Fibroblast of skin of abdomen (primary cell): ENCODE data around the gene ERCC2.
"Not testable (repeated sequence)": the region's sequence is repeated elsewhere in the genome, so short reads cannot be mapped to it uniquely, and the experiment has no call there.

Source experiments
- DNase-seq: peaks from one replicate; pipeline ENCODE4 v3.0.0-alpha.2; 2013

Gene ERCC2

GRCh38 chr19:45354241-45354842 is 16.0 kb downstream of the ERCC2 start:
- no peak for DNase-seq

- DNase-seq, result no peak
Measured at GRCh38 chr19:45352914-45353796, 17.2 kb downstream of the ERCC2 start.

GRCh38 chr19:45352471-45352870 is 17.9 kb downstream of the ERCC2 start:
- no peak for DNase-seq

GRCh38 chr19:45352062-45352461 is 18.3 kb downstream of the ERCC2 start:
- no peak for DNase-seq

- no peak for DNase-seq
Measured at GRCh38 chr19:45351401-45351952, 18.9 kb downstream of the ERCC2 start.

- no peak for DNase-seq
Measured at GRCh38 chr19:45350477-45351058, 19.8 kb downstream of the ERCC2 start.

- no peak for DNase-seq
Measured at GRCh38 chr19:45349430-45349941, 20.9 kb downstream of the ERCC2 start.

- DNase-seq, result no peak
Measured at GRCh38 chr19:45349126-45349415, 21.3 kb downstream of the ERCC2 start.

GRCh38 chr19:45348367-45349125 is 21.8 kb downstream of the ERCC2 start:
- DNase-seq, result no peak

- DNase-seq, result no peak
Measured at GRCh38 chr19:45347570-45348366, 22.6 kb downstream of the ERCC2 start.

- DNase-seq, result no peak
Measured at GRCh38 chr19:45346449-45346848, 23.9 kb downstream of the ERCC2 start.

- DNase-seq, result no peak
Measured at GRCh38 chr19:45345506-45345860, 24.9 kb downstream of the ERCC2 start.

- DNase-seq, result no peak
Measured at GRCh38 chr19:45344621-45345505, 25.5 kb downstream of the ERCC2 start.

- no peak for DNase-seq
Measured at GRCh38 chr19:45342911-45343310, 27.5 kb downstream of the ERCC2 start.

GRCh38 chr19:45340899-45341453 is 29.4 kb downstream of the ERCC2 start:
- DNase-seq, result no peak

- no peak for DNase-seq
Measured at GRCh38 chr19:45340232-45340898, 30.0 kb downstream of the ERCC2 start, which contains the start of gene KLC3. Gene KLC3 (plus strand): TSS chr19:45340750. CDS start chr19:45345542, 4,792 bp downstream.

GRCh38 chr19:45339629-45340028 is 30.7 kb downstream of the ERCC2 start:
- DNase-seq, result no peak

GRCh38 chr19:45336696-45337251 is 33.6 kb downstream of the ERCC2 start:
- DNase-seq, result no peak

- DNase-seq, result not testable (repeated sequence)
Measured at GRCh38 chr19:45334881-45335280, 35.5 kb downstream of the ERCC2 start.
